Lower leg skin (tissue), 4 donors: ENCODE data around the gene PICALM. TPM values are rescaled to one million over a fixed set of nuclear protein-coding genes. Genes with fewer than 3 reads are reported as not detected.

Experiments used
- DNase-seq, 2 donors: peaks; one replicate each; pipeline ENCODE4 v3.0.0-alpha.2; 2019; ENCODE audit warnings: low spot score in 2 of 2
- H3K4me3 ChIP-seq: fragments of 200-600 bp; sonication (generic); 2 replicates; pipeline ENCODE4 v1.5.1; 2017; ENCODE audit warnings: mild to moderate bottlenecking, low read depth; ENCODE audit not compliant: poor library complexity, severe bottlenecking
- CTCF ChIP-seq, 3 donors: fragments of 450-650 bp; IDR thresholded peaks; one replicate each; pipeline ENCODE4 v1.5.1; 2016; ENCODE audit warnings: antibody characterized with exemption in 3 of 3, mild to moderate bottlenecking in 3 of 3, moderate library complexity in 2 of 3
- POLR2A ChIP-seq, 2 donors: fragments of 450-650 bp; IDR thresholded peaks; one replicate each; pipeline ENCODE4 v1.6.1; 2016 to 2017; ENCODE audit warnings: antibody characterized with exemption in 2 of 2, mild to moderate bottlenecking in 1 of 2, moderate library complexity in 1 of 2
- WGBS, 2 donors: methylation state at CpG; one replicate each; pipeline ENCODE4 v1.1.5; 2018; 5-methylcytosine and 5-hydroxymethylcytosine counted together
- intact Hi-C: fragments of 100-400 bp; cut with DNase I; formaldehyde crosslinking; loops from one replicate; pipeline ENCODE4 v1.15.0; 2023; ENCODE audit warnings: low total_unique reads
- total RNA-seq, 4 donors: library from RNA; depleted of rRNA; stranded (reverse); fragments of >200 nt; gene quantifications; one replicate each; pipeline ENCODE4 v1.1.0, GENCODE V29; 2016

The PICALM gene
- total RNA-seq, 4 donors from 2014 or later, result 158 to 198 (median 178) TPM

- TF ChIP-seq POLR2A (IDR thresholded peaks at IDR 0.05) (no peak), CTCF (IDR thresholded peaks at IDR 0.05) (no peak)
- 13 to 16% methylated on average over 2 of the region's 2 CpGs for WGBS, 2 donors
- no peak overlapping the region for H3K4me3 ChIP-seq
- intact Hi-C loops, result loop anchor here (10.0 kb wide), 1 partner anchor 144 kb away; no protein-coding TSS in a partner anchor
- DNase-seq, result no peak
These were observed 27.7 kb downstream of the PICALM start for GRCh38 chr11:86040919-86041850.

- TF ChIP-seq POLR2A (IDR thresholded peaks at IDR 0.05), result no peak
- TF ChIP-seq CTCF (IDR thresholded peaks at IDR 0.05), result no peak
- H3K4me3 ChIP-seq, result no peak overlapping the region
- no peak for DNase-seq
- intact Hi-C loops, result no loop called here
These were observed 29.8 kb downstream of the PICALM start for GRCh38 chr11:86039094-86039493.

GRCh38 chr11:86037743-86038142 lies 31.1 kb downstream of the PICALM start:
- no peak for DNase-seq
- H3K4me3 ChIP-seq, result no peak overlapping the region
- WGBS, 2 donors, result 89 to 95% methylated on average over 4 of the region's 4 CpGs
- intact Hi-C loops, result no loop called here
- TF ChIP-seq POLR2A (IDR thresholded peaks at IDR 0.05) (no peak), CTCF (IDR thresholded peaks at IDR 0.05) (no peak)

- 93 to 97% methylated on average over 2 of the region's 2 CpGs for WGBS, 2 donors
- H3K4me3 ChIP-seq, result no peak overlapping the region
- intact Hi-C loops, result no loop called here
- no peak for DNase-seq
- TF ChIP-seq CTCF (IDR thresholded peaks at IDR 0.05), result no peak
- no peak for TF ChIP-seq POLR2A (IDR thresholded peaks at IDR 0.05)
These were observed 33.0 kb downstream of the PICALM start for GRCh38 chr11:86035920-86036319.

GRCh38 chr11:86035164-86035563 lies 33.7 kb downstream of the PICALM start:
- WGBS, 2 donors, result 58 to 73% methylated on average over 1 of the region's 1 CpG
- TF ChIP-seq POLR2A (IDR thresholded peaks at IDR 0.05) (no peak), CTCF (IDR thresholded peaks at IDR 0.05) (no peak)
- intact Hi-C loops, result no loop called here
- DNase-seq, result no peak
- no peak overlapping the region for H3K4me3 ChIP-seq
